HG03439 (cell line): ENCODE data around the gene KRT13.

ENCODE experiments used
- ATAC-seq: cut with Tn5 transposase; IDR thresholded peaks from one replicate; pipeline ENCODE4 v1.9.1; 2021; ENCODE audit warnings: mild to moderate bottlenecking, moderate library complexity; ENCODE audit not compliant: unreplicated experiment

The KRT13 gene

GRCh38 chr17:41498276-41498675 lies 7.1 kb downstream of the KRT13 start:
- ATAC-seq = no peak

GRCh38 chr17:41496803-41497484 lies 8.5 kb downstream of the KRT13 start:
- no peak for ATAC-seq

- no peak for ATAC-seq
These were observed 10.9 kb downstream of the KRT13 start for GRCh38 chr17:41494524-41494923.

GRCh38 chr17:41492771-41493170 lies 12.6 kb downstream of the KRT13 start:
- no peak for ATAC-seq

GRCh38 chr17:41492351-41492750 lies 13.1 kb downstream of the KRT13 start:
- no peak for ATAC-seq

- ATAC-seq = no peak
These were observed 13.9 kb downstream of the KRT13 start for GRCh38 chr17:41491476-41491875.

- ATAC-seq = no peak
These were observed 15.1 kb downstream of the KRT13 start for GRCh38 chr17:41490000-41490990.

GRCh38 chr17:41489531-41489930 lies 15.9 kb downstream of the KRT13 start, which contains the start of gene KRT36:
TSS of gene KRT36 (minus strand) at chr17:41489910. CDS start at chr17:41489864, 46 bp downstream.
- ATAC-seq = no peak

GRCh38 chr17:41486809-41487530 lies 18.4 kb downstream of the KRT13 start:
- ATAC-seq = no peak

- no peak for ATAC-seq
These were observed 19.1 kb downstream of the KRT13 start for GRCh38 chr17:41486316-41486715.

GRCh38 chr17:41484920-41485904 lies 20.2 kb downstream of the KRT13 start:
- ATAC-seq = no peak

- no peak for ATAC-seq
These were observed 21.2 kb downstream of the KRT13 start for GRCh38 chr17:41483991-41484826.

GRCh38 chr17:41483531-41483930 lies 21.9 kb downstream of the KRT13 start:
- ATAC-seq = no peak

GRCh38 chr17:41481036-41481435 lies 24.4 kb downstream of the KRT13 start, which contains the start of gene KRT35:
TSS of gene KRT35 (minus strand) at chr17:41481151. CDS start at chr17:41481097, 54 bp downstream.
- no peak for ATAC-seq

GRCh38 chr17:41480581-41480980 lies 24.8 kb downstream of the KRT13 start:
- no peak for ATAC-seq

- ATAC-seq = no peak
These were observed 25.3 kb downstream of the KRT13 start for GRCh38 chr17:41480136-41480535.

GRCh38 chr17:41478237-41478636 lies 27.2 kb downstream of the KRT13 start:
- ATAC-seq = no peak

- ATAC-seq = no peak
These were observed 28.3 kb downstream of the KRT13 start for GRCh38 chr17:41476866-41477815.
